ENCODE data around the gene FAM171A2.
"Not testable (repeated sequence)": the region's sequence is repeated elsewhere in the genome, so short reads cannot be mapped to it uniquely, and the experiment has no call there.

Gene FAM171A2

DNA sequence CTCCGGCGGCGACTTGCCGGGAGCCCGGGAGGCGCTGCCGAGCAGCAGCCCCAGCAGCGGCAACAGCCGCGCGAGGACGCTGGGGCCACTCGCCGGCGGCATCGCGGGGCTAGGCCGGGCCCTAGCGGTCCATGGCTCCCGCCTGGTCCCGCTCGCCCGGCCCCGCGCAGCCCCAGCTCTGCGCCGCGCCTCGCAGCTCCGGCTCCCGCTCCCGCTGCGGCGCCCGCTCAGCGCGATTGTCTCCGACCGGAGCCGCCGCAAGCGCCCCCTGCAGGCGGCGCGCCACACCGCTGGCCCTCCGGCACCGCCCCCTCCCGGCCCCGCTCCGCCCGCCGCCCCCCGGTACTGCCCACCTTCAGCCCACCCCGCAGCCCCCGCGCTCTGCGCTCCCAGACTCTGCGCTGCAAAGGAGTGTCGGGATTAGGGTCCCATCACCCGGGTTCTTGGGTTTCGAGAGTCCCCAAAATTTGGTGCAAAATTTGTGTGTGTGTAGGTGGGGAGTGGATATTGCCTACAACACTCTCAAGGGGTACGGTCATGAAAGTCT is at the start of gene FAM171A2:
Gene FAM171A2, minus strand, starts transcription at position 241 of the 547 bp plus-strand sequence. Its CDS starts 139 bp downstream, at position 102.
- peak; percentile 60 for DNase-seq

DNA sequence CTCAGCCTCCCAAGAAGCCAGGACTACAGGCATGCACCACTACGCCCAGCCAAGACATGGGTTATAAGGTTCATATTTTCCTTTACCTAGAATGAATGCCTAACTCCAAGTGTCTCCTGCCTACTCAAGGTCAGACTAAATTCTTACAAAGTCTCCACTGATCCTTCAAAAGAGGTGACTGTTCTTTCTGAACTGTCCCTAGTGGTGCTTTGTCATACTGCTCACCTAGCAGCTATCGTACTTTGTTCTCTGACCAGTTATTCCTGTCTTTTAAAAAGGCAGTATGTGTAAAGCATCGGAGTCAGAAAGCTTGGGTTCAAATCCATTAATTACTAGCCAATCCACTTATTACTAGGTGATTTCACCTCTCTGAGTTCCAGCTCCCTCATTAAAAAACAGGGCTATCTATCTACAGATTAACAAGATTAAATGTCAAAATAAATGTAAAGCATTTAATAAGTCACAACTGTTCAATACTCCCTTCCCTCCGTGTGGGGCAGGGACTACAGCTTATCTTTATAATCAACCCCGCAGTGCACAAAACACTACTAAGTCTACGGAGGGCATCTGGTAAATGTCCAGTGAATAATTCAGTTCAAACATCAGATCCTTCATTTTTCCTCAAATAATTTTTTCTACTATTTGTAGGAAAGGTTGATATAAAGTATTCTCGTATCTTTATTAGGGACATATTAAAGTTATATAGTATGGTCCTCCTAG is 45.8 kb upstream of the FAM171A2 start:
- DNase-seq = no peak

DNA sequence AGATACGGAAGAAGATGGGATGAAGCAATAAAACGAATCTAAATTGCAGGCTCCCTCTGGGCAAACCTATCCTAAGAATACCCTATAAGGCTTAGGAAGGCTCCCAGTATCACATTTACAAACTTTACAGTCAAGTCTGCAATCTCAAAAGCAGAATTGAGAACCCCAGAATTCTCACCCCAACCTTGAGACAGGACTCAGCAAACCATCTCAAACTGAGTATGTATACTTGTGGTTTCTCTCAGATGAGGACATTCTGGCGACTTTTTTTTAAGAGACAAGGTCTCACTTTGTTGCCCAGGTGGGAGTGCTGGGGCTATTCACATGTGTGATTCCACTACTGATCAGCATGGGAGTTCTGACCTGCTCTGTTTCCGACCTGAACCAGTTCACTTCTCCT is 45.1 kb upstream of the FAM171A2 start:
- DNase-seq = no peak

DNA sequence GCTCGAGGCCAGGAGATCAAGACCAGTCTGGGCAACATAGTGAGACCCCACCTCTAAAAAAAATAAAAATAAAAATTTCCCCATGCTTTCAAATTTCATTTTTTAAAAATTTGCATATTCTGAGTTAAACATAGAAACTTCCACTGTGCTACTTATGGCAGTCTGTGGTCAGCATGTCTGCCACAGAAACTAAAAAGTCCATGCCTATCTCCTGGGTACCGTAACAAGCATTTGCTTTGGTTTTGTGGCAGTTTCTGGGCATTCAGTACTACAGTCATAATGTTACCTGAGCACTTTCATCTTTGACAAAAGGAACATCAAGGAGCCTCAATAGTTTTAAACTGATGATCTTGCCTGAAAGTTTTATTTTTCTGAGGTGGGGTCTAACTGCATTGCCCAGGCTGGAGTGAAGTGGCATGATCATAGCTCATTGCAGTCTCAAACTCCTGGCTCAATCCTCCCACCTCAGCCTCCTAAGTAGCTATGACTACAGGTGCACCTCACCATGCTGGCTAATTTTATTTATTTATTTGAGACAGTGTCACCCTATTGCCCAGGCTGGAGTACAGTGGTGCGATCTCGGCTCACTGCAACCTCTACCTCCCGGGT is 39.0 kb upstream of the FAM171A2 start:
- no peak for DNase-seq

DNA sequence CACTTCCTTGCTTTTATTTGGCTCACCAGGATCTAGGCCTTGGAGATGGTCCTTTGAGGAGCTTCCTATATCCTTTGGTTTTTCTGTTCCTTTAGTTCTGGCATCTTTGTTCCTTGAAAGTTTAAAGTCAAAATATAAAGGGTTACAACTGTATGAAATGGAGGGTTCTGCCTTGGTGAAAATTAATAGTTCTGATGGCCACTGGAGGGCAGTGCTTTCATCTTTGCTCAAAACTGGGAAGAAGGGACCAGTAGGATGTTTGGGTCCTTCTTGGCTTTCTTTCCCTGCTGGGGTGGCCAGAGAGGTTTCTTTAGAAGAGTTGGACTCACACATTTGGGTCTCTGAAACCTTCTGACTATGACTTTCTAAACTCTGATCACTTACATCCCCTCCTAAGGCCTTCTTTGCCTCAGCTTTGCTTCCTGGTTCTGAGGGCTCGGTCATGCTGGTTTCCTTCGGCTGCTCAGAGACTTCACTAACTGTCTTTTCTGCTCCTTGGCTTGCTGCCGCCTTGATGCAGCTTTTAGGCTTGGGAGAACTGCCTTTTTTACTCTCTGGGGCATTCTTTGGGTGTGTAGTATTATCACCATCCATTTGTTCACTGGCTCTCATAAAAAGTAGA is 36.7 kb upstream of the FAM171A2 start:
- no peak for DNase-seq

DNA sequence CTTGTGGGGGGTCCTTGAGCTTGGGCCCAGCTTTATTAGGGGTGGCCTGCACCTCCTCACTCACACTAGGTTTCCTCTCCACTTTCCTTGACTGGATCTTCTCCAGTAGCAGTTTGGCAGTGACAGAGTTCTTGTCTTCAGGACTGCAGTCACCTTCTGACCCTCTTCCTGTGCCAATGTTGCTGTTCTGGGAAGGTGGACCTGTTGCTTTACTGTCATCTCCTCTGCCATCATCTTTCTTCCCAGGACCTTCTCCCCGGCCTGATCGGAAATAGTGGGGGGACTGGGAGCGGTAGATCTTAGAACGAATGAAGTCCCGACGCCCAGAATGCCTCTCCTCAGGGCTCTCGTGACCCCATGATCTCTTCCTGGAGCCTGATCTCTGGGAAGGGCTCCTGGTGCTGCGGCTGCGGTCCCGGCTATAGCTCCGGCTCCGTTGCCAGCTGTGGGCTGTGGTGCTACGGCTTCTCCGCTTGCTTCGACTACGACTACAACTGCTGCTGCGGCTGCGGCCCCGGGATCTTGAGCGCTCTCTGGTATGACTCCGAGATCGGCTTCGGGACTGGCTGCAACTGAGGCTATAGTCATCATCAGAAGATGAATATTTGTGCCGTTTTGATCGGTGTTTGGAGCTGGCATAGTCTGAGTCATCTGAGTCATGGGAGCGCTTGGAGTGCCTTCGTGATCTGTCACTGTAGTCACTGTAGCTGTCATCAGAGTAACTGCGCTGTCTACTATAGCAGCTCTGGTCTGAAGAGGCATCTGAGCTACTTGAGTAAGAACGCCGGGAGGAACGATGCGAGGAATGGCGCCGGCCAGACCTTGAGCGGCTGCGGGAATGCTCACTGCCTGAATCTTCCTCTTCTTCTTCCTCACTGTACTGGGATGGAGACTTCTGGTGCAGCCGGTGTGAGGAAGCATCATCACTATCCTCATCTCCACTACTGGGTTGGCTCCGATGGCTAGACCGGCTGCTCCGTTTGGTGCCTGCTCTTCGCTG is 35.3 kb upstream of the FAM171A2 start:
- no peak for DNase-seq

DNA sequence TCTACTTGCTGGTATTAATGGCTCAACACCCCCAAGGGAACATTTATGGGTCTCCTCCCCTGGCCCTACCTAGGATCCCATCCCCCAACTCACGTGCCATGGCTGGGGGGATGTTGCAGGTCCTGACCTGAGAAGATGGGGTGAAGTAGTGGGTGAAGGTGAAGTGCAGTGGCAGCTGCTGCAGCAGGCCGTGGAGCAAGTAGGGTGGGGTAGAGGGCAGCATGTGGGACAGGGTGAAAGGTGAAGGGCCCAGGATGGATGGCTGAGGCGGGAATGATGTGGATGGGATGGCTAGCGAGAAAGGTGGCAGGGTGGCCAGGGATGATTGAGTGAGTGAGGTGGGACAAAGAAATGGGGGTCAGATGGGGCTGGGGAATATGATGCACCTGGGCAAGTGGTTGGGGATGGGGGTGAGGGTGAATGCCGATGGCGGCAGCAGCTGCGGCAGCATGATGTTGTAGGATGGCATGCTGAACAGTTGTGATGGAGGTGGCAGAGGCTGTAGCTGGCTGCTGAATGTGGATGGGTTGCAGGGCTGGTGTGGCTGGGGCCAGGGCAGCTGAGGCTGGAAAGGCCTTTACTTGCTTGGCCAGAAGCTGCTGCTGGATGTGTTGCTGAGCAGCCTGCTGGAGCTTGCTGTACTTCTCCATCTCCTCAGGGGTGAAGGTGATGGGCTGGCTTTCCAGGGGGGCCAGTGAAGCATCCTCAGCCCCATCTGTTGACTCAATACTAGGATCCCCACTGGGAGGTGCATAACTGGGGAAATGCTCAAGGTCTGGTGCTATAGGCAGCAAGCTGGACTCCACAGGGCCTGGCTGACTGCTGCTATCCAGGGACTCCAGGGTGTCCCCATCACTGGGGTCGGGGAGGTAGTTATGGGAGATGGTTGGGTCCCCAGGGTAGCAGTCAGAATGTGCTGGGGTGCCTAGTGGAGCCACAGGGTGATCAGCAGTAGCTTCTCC is 34.1 kb upstream of the FAM171A2 start:
- DNase-seq = no peak

DNA sequence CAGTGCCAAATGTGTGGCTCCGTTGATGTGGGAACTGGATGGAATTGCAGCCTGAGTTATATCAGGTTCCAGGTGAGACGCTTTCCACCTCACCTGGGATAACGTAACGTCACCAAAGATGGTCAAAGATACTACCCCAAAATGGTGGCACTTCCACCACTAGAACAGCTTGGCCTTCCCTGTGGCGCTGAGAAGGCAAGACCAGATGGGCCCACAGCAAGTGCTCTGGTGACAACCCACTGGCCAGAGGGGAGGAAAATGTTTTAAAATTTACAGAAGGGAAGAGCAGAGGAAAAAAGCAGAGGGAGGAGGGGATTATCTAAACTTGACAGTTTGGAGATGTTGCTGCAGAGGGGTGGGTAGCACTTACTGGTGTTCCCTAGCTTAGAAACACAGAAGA is 33.3 kb upstream of the FAM171A2 start:
- DNase-seq = no peak

DNA sequence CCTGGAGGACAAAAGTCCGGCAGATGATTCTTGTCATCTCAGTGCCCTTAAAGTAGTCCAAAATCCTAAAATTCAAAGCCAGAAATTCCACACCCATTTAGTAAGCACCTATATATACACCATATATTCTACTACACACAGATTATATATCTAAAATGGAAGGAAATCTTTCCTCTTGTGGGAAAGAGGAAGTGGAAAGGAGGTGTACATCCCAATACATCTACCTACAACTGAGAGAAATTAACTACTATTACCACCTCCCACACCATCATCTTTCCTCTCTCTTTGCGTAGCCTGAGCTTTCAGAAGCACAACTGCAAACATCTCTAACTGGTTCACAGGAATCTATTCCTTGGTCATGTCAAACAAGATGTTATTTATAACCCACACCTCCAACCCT is 31.2 kb upstream of the FAM171A2 start:
- DNase-seq = no peak

DNA sequence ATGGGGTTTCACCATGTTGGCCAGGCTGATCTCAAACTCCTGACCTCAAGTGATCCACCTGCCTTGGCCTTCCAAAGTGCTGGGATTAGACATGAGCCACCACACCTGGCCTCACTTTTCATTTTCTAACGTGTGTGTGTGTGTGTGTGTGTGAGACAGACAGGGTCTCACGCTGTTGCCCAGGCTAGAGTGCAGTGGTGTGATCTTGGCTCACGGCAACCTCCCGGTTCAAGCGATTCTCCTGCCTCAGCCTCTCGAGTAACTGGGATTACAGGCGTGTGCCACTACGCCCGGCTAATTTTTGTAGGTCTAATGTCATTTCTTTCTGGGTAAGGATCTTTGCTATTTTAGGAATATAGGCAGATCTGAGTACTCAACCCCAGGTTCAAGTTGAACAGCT is 30.5 kb upstream of the FAM171A2 start:
- not testable (repeated sequence) for DNase-seq

DNA sequence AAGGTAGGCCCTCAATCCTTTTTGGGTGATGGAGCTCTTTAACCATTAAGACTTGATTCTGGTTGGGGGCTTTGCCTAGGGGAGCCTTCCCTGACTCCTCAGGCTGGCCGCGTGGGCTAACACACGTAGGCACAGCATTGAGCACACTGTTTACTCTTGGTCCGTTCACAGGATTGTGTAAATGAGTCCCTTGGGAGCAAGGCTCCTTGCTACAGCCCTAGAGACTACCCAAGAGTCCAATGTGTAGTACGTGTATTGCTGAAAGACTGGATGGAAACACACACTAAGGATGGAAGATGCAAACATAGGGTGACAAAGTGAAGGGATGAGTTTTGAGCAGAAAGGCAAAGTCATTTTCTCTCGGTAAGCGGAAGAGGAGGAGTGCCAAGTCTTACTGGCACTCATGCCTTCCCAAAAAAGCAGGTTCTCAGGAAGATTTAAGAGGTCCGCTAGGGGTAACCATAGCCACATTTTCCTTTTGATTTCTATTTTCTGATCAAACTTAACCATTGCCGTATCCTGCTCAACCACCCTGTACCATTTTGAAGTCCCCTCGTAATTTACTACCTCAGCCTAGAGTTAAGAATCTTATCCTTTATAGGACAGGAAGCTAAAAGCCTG is 26.7 kb upstream of the FAM171A2 start:
- no peak for DNase-seq

DNA sequence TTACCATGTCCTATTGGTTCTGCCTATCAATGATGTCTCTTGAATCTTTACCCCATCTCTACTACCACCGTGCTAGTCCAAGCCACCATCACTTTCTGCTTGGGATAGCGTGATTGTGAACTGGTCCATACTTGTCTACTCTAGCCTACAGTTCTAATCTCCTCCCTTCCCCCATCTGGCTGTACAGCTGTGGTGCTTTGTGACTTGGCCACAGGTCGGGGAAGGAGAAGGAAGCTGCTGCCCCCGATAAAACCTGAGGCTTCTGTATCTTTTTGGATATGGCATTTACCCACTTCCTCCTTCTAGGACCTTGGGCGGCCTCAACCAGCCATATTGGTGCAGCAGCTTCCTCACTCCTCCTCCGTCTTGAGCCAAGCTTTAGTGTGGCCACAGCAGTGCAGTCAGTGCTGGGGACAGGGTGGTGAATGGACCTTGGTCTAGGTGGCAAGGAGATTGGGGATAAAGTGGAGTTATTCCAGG is 26.1 kb upstream of the FAM171A2 start:
- DNase-seq = no peak

DNA sequence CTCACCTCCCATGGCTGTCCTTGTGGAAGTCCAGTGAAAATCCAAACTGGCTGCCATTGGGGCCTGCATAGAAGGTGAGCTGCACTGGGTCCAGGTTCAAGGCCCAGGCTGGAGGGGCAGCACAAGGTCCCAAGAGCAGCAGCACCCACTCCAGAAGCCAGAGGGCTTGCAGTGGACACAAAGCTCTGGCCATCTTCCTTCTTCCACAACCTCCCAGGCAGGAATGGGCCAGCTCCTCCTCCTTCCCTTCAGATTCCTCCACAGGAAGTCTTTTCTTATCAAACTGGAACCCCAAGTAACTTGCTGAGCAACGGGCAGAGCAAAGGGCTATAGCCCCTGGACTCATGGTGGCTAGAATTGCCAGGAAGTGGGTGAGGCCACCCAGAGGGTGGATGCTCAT is 25.6 kb upstream of the FAM171A2 start, which contains the start of gene ITGA2B:
Gene ITGA2B, minus strand, starts transcription at position 369 of the 400 bp plus-strand sequence. Its CDS starts 176 bp downstream, at position 193.
- DNase-seq = no peak

DNA sequence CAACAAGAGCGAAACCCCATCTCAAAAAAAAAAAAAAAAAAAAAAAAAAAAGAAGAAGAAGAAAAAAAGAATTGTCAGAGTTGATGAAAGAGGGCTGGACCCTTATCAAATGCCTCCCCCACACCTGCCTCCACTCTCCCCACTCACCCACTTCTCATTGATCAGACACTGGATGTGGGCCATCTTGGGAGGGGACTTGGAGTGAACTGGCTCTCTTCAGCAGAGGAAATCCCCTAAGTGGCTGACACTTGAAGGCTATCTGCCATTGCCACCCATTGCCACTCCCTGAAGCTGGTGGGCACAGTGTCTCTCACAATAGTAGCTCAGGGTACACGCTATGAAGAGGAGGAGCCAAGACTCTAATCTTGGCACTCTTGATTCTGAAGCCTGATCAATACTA is 24.2 kb upstream of the FAM171A2 start:
- DNase-seq = no peak

DNA sequence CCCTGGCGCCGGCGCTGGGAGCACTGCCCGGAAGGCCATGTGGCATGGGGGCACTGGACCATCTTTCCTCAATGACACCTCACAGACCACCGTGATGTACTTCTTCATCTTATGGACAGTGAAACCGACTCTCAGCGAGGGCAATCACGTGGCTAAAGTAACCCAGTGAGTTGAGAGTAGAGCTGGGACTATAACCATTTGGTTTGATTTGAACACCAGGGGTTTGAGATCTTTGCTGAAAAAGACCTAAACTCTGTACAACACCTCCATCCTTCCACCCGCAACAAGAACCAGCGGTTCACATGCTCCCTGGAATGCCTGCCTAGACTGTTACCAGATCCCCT is 22.5 kb upstream of the FAM171A2 start:
- no peak for DNase-seq

DNA sequence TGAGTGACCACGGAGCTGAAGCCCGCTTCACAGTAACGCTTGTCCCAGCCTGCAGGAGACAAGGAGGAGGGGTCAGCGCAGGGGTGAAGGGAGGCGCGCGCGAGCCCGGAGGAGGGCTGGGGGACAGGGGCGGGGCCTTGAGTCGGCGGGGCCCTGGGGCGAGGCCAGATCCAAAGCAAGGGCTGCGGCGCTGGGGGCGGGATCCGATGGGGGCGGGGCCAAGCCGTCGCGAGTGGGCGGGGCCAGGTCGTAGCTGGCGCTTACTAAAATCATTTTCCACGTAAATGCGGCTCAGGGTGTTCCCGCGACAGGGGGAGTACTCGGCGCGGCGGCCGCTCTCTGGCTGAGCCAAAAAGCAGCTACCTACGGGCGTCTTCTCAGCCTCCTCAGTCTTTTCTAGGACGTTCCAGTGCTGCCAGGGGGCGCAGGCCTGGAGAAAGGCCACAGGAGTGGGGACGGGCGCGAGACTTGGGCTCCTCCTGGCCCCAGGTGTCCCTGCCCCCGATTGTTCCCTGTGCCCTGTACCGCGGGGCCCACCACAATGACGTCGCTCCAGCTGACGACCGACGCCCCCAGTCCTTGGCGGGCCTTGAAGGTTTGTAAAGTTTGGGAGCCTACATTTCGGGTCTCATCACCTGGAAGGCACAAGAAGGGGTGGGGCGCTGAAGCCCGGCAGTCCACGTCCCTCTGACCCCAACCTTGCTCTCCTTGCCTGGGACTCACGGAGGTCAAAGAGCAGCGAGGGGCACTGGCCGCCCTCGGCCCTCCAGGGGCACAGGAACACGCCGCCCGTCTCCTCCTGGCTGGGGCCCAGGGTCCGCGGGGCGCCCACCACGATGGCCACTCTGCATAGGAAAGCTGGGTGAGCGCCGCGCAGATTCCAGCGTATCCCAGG is 21.9 kb upstream of the FAM171A2 start:
- DNase-seq = peak; percentile 47

DNA sequence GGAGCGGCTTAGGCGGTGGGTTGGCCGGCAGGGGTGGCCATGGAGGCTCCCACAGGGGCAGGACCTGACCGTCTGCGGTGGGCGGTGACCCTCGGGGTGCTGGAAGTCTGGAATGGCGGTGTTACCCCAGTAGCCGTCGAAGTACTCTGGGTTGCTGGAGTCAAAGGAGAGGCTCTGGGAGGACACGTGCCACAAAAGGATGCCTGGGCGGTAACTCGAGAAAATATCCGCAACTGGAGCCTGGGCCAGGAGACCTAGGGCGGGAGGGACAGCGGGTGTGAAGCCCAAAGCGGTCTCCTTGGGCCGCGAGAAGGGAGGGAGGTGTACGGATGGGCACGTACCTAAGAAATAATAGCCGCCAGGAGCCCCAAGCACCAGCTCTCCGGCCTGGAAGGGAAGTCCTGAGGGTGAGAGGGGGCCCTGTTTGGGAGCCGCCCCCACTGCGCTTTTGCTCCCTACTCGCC is 21.2 kb upstream of the FAM171A2 start:
- no peak for DNase-seq

DNA sequence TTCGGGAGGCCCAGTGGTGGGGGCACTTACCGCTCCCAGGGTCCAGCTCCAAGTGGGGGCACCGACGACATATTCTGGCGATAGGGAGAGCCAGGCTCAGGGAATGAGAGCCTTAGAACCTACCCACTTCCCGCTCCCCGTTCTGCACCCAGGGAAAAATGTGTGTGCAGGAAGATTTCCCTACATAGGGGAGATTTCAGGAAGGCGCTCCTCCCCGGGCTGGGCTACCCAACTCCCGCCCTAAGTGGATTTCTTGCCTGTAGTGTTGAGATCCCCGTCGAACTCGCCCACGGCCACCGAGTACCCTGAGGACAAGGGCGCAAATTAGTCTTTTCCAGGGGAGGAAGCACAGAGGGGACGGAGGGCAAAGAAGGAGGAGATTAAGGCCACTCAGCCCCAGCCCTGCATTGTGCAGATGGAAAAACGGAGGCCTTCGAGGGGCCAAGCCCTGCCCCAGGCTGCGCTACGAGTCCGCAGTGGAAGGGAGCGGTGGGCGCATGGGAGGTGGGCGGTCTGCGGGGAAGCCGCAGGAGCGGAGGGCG is 20.7 kb upstream of the FAM171A2 start:
- DNase-seq = no peak

DNA sequence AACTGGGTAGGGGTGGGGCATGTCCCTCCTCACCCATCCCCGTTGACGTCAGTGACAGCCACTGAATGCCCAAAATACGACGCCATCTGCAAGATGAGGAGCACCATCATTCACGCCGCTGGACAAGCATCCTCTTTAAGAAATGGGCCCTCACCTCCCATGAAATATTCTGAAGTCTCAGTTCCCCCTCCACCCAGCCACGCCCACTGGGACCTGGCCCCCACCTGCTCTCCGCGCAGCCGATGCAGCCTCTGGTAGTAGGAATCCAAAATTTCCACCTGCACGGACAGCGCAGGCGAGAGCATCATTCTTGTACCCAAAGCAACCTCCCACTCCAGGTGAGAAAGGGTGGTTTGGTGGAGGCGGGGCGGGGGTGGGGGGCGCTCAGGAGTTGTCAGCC is 20.2 kb upstream of the FAM171A2 start:
- DNase-seq = no peak
